HepG2 (cell line): ENCODE measurements around the gene UNC93A. TPM values are rescaled to one million over a fixed set of nuclear protein-coding genes. Genes with fewer than 3 reads are reported as not detected.

Experiments used
- BCL6 ChIP-seq: IDR thresholded peaks from 2 replicates; pipeline ENCODE4 v1.6.1; 2016; ENCODE audit warnings: missing genetic modification reagents, missing compliant biosample characterization
- BORCS8-MEF2B ChIP-seq: sonication (generic); formaldehyde crosslinking; IDR thresholded peaks from 2 replicates; pipeline ENCODE4 v1.8.0; 2022; ENCODE audit warnings: mild to moderate bottlenecking, missing genetic modification reagents
- BRF2 ChIP-seq: sonication (generic); formaldehyde crosslinking; IDR thresholded peaks from 2 replicates; pipeline ENCODE4 v1.8.1; 2022; ENCODE audit warnings: mild to moderate bottlenecking, missing genetic modification reagents
- KDM4B ChIP-seq: sonication (generic); formaldehyde crosslinking; IDR thresholded peaks from 2 replicates; pipeline ENCODE4 v1.4.0; 2020; ENCODE audit warnings: missing genetic modification reagents
- ZBTB26 ChIP-seq: IDR thresholded peaks from 2 replicates; pipeline ENCODE4 v1.6.1; 2016; ENCODE audit warnings: missing compliant biosample characterization, missing genetic modification reagents, borderline replicate concordance
- ZNF331 ChIP-seq: sonication (generic); formaldehyde crosslinking; IDR thresholded peaks from 2 replicates; pipeline ENCODE4 v1.4.0; 2020; ENCODE audit warnings: missing genetic modification reagents
- ZNF44 ChIP-seq: sonication (generic); formaldehyde crosslinking; IDR thresholded peaks from 2 replicates; pipeline ENCODE4 v1.5.1; 2020; ENCODE audit warnings: mild to moderate bottlenecking, missing genetic modification reagents
- ZNF510 ChIP-seq: sonication (generic); formaldehyde crosslinking; IDR thresholded peaks from 2 replicates; pipeline ENCODE4 v1.4.0; 2020; ENCODE audit warnings: low read depth, mild to moderate bottlenecking, missing genetic modification reagents
- ZSCAN31 ChIP-seq: sonication (generic); formaldehyde crosslinking; IDR thresholded peaks from 2 replicates; pipeline ENCODE4 v1.5.0; 2020; ENCODE audit warnings: low read depth, mild to moderate bottlenecking, missing genetic modification reagents
- ZXDC ChIP-seq: sonication (generic); formaldehyde crosslinking; IDR thresholded peaks from 2 replicates; pipeline ENCODE4 v1.5.0; 2020; ENCODE audit warnings: mild to moderate bottlenecking, missing genetic modification reagents
- polyA plus RNA-seq, 8 experiments: library from polyadenylated mRNA; depleted of rRNA in 3 of 8; stranded (reverse) in 7 of 8; unstranded in 1 of 8; fragments of >200 nt; fragmentation: Illumina TruSeq in 4 of 8; extraction: Trizol in 4 of 8; gene quantifications; 2 replicates each; pipeline versions ENCODE4 v1.2.1 to v1.2.3, GENCODE V29; 2011 to 2016; ENCODE audit warnings: low read depth in 4 of 8, missing spikeins in 1 of 8, mixed read lengths in 1 of 8; ENCODE audit not compliant: insufficient read depth in 1 of 8
- total RNA-seq, 5 experiments: library from RNA; depleted of rRNA; stranded (reverse); fragments of >200 nt; fragmentation: Illumina TruSeq; extraction: Trizol; gene quantifications; 2 replicates each; pipeline ENCODE4 v1.2.3, GENCODE V29; 2016; ENCODE audit warnings: low read depth in 1 of 5
- TF ChIP-seq, protein P1 (sequence below): sonication (generic); formaldehyde crosslinking; IDR thresholded peaks from 2 replicates; pipeline ENCODE4 v1.4.0; 2020; ENCODE audit warnings: missing genetic modification reagents
- TF ChIP-seq, protein P2 (sequence below): sonication (generic); formaldehyde crosslinking; IDR thresholded peaks from 2 replicates; pipeline ENCODE4 v1.5.1; 2020; ENCODE audit warnings: mild to moderate bottlenecking, missing genetic modification reagents, moderate library complexity
- TF ChIP-seq, protein P3 (sequence below): sonication (generic); formaldehyde crosslinking; IDR thresholded peaks from 2 replicates; pipeline ENCODE4 v1.4.0; 2020; ENCODE audit warnings: mild to moderate bottlenecking, missing genetic modification reagents

Gene UNC93A
- total and polyA plus RNA-seq, 2 of the 13 experiments (the other 11 are each of a cell fraction or from before 2014, with no cell fraction given), result 11.0 to 42.7 TPM

GRCh38 chr6:167341038-167341583 is 50.0 kb downstream of the UNC93A start (continued):
- TF ChIP-seq ZSCAN31 (CRISPR knock-in tag) (no peak; the same call in 1 of the 2 replicates), ZNF510 (peak; percentile 85; the same call in 1 of the 2 replicates), ZNF331 (no peak), BRF2 (no peak), KDM4B (no peak), BORCS8-MEF2B (peak; percentile 44; the same call in 1 of the 2 replicates), ZNF44 (0 out of 2 replicates have a peak, but pooled peaks have one; percentile 37), ZBTB26 (CRISPR knock-in tag) (no peak), ZXDC (CRISPR knock-in tag) (no peak), BCL6 (CRISPR knock-in tag) (no peak)
- TF ChIP-seq, protein P1, sequence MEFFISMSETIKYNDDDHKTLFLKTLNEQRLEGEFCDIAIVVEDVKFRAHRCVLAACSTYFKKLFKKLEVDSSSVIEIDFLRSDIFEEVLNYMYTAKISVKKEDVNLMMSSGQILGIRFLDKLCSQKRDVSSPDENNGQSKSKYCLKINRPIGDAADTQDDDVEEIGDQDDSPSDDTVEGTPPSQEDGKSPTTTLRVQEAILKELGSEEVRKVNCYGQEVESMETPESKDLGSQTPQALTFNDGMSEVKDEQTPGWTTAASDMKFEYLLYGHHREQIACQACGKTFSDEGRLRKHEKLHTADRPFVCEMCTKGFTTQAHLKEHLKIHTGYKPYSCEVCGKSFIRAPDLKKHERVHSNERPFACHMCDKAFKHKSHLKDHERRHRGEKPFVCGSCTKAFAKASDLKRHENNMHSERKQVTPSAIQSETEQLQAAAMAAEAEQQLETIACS (CRISPR knock-in tag), result no peak
- TF ChIP-seq, protein P2, sequence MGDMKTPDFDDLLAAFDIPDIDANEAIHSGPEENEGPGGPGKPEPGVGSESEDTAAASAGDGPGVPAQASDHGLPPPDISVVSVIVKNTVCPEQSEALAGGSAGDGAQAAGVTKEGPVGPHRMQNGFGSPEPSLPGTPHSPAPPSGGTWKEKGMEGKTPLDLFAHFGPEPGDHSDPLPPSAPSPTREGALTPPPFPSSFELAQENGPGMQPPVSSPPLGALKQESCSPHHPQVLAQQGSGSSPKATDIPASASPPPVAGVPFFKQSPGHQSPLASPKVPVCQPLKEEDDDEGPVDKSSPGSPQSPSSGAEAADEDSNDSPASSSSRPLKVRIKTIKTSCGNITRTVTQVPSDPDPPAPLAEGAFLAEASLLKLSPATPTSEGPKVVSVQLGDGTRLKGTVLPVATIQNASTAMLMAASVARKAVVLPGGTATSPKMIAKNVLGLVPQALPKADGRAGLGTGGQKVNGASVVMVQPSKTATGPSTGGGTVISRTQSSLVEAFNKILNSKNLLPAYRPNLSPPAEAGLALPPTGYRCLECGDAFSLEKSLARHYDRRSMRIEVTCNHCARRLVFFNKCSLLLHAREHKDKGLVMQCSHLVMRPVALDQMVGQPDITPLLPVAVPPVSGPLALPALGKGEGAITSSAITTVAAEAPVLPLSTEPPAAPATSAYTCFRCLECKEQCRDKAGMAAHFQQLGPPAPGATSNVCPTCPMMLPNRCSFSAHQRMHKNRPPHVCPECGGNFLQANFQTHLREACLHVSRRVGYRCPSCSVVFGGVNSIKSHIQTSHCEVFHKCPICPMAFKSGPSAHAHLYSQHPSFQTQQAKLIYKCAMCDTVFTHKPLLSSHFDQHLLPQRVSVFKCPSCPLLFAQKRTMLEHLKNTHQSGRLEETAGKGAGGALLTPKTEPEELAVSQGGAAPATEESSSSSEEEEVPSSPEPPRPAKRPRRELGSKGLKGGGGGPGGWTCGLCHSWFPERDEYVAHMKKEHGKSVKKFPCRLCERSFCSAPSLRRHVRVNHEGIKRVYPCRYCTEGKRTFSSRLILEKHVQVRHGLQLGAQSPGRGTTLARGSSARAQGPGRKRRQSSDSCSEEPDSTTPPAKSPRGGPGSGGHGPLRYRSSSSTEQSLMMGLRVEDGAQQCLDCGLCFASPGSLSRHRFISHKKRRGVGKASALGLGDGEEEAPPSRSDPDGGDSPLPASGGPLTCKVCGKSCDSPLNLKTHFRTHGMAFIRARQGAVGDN (CRISPR knock-in tag), result peak; percentile 72
- TF ChIP-seq, protein P3, sequence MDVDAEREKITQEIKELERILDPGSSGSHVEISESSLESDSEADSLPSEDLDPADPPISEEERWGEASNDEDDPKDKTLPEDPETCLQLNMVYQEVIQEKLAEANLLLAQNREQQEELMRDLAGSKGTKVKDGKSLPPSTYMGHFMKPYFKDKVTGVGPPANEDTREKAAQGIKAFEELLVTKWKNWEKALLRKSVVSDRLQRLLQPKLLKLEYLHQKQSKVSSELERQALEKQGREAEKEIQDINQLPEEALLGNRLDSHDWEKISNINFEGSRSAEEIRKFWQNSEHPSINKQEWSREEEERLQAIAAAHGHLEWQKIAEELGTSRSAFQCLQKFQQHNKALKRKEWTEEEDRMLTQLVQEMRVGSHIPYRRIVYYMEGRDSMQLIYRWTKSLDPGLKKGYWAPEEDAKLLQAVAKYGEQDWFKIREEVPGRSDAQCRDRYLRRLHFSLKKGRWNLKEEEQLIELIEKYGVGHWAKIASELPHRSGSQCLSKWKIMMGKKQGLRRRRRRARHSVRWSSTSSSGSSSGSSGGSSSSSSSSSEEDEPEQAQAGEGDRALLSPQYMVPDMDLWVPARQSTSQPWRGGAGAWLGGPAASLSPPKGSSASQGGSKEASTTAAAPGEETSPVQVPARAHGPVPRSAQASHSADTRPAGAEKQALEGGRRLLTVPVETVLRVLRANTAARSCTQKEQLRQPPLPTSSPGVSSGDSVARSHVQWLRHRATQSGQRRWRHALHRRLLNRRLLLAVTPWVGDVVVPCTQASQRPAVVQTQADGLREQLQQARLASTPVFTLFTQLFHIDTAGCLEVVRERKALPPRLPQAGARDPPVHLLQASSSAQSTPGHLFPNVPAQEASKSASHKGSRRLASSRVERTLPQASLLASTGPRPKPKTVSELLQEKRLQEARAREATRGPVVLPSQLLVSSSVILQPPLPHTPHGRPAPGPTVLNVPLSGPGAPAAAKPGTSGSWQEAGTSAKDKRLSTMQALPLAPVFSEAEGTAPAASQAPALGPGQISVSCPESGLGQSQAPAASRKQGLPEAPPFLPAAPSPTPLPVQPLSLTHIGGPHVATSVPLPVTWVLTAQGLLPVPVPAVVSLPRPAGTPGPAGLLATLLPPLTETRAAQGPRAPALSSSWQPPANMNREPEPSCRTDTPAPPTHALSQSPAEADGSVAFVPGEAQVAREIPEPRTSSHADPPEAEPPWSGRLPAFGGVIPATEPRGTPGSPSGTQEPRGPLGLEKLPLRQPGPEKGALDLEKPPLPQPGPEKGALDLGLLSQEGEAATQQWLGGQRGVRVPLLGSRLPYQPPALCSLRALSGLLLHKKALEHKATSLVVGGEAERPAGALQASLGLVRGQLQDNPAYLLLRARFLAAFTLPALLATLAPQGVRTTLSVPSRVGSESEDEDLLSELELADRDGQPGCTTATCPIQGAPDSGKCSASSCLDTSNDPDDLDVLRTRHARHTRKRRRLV (CRISPR knock-in tag), result no peak
